Measurements from ENCODE around the gene ANKRD13A. TPM values are rescaled to one million over a fixed set of nuclear protein-coding genes. Genes with fewer than 3 reads are reported as not detected.

The ANKRD13A gene
- total and polyA plus RNA-seq, 2 of the 13 experiments (the other 11 are each of a cell fraction or from before 2014, with no cell fraction given) = 34.1 to 41.6 TPM

DNA sequence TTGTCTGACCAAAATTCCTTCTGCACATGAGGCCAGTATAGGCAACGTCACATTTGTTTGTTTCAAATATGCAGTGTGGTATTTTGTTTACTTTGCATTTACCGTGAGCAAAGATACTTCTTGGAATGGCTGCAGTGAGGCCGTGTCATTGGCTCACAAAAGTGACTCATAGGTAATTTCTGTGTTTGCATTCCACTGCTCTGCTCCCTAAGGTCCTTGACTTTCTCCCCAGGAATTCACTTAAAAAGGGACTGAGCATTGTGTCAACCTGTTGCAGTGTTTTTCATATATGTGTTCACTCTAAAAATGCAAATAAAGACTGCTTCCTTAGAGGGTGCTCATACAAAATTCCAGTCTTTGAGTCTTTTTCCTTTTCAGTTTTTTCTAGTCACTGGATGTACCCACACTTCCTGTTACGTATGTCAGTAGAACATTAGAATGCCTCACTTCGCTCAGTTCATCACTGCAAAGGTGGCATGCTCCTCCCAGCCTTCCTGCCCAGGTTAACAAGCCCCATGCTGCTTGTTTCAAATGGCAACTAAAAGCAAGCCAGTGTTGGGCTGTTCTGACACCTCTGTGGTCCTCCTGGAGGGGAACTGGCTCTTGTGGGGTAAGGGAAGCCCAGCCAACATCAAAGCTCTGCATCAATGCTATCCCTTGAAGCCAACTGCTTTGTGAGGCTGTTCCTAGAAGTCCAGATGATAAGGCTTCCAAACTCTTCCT is 40.0 kb downstream of the ANKRD13A start (continued):
- TF ChIP-seq HNF4A (CRISPR knock-in tag; IDR thresholded peaks at IDR 0.05) (peak; percentile 65), ZSCAN31 (CRISPR knock-in tag; IDR thresholded peaks at IDR 0.05; ENCODE audit: low read depth) (peak; percentile 79; the same call in 1 of the 2 replicates), ZKSCAN1 (IDR thresholded peaks at IDR 0.05; ENCODE audit: low read length) (no peak), MLX (CRISPR knock-in tag; IDR thresholded peaks at IDR 0.05) (no peak; the same call in none of the 2 replicates), ZFP36L1 (CRISPR knock-in tag; IDR thresholded peaks at IDR 0.05) (peak; percentile 87; the same call in 1 of the 2 replicates), FUBP1 (CRISPR knock-in tag; IDR thresholded peaks at IDR 0.05; ENCODE audit: borderline replicate concordance) (no peak), NKX3-1 (CRISPR knock-in tag; IDR thresholded peaks at IDR 0.05) (no peak), EEA1 (CRISPR knock-in tag; IDR thresholded peaks at IDR 0.05; ENCODE audit: borderline replicate concordance) (no peak), TEAD3 (CRISPR knock-in tag; optimal IDR thresholded peaks at IDR 0.05; ENCODE audit: borderline replicate concordance) (peak; percentile 99), ZNF652 (CRISPR knock-in tag; IDR thresholded peaks at IDR 0.05; ENCODE audit: borderline replicate concordance, low read depth) (no peak), ZKSCAN5 (CRISPR knock-in tag; IDR thresholded peaks at IDR 0.05) (no peak), ZNF766 (CRISPR knock-in tag; IDR thresholded peaks at IDR 0.05; ENCODE audit: borderline replicate concordance) (no peak), ZNF510 (CRISPR knock-in tag; IDR thresholded peaks at IDR 0.05; ENCODE audit: low read depth) (no peak), SIN3A (IDR thresholded peaks at IDR 0.05; ENCODE audit: borderline replicate concordance, low read depth, low read length) (no peak), ZNF777 (CRISPR knock-in tag; IDR thresholded peaks at IDR 0.05) (no peak), HNF4G (IDR thresholded peaks at IDR 0.05; ENCODE audit: borderline replicate concordance, low read depth, low read length) (peak; percentile 32; the same call in 1 of the 2 replicates), HNF4G (CRISPR knock-in tag; IDR thresholded peaks at IDR 0.05; ENCODE audit: borderline replicate concordance, low read depth) (no peak), ZNF772 (CRISPR knock-in tag; IDR thresholded peaks at IDR 0.05) (0 out of 2 replicates have a peak, but pooled peaks have one; percentile 5), ZNF382 (CRISPR knock-in tag; IDR thresholded peaks at IDR 0.05; ENCODE audit: borderline replicate concordance) (no peak), ZNF841 (CRISPR knock-in tag; IDR thresholded peaks at IDR 0.05; ENCODE audit: borderline replicate concordance) (no peak), NRL (CRISPR knock-in tag; IDR thresholded peaks at IDR 0.05; ENCODE audit: borderline replicate concordance) (no peak)
- TF ChIP-seq, protein P1, sequence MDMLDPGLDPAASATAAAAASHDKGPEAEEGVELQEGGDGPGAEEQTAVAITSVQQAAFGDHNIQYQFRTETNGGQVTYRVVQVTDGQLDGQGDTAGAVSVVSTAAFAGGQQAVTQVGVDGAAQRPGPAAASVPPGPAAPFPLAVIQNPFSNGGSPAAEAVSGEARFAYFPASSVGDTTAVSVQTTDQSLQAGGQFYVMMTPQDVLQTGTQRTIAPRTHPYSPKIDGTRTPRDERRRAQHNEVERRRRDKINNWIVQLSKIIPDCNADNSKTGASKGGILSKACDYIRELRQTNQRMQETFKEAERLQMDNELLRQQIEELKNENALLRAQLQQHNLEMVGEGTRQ (IDR thresholded peaks at IDR 0.05; ENCODE audit: low read depth, low read length) = no peak
- TF ChIP-seq, protein P1 (CRISPR knock-in tag; IDR thresholded peaks at IDR 0.05; ENCODE audit: borderline replicate concordance) = no peak
- TF ChIP-seq, protein P2, sequence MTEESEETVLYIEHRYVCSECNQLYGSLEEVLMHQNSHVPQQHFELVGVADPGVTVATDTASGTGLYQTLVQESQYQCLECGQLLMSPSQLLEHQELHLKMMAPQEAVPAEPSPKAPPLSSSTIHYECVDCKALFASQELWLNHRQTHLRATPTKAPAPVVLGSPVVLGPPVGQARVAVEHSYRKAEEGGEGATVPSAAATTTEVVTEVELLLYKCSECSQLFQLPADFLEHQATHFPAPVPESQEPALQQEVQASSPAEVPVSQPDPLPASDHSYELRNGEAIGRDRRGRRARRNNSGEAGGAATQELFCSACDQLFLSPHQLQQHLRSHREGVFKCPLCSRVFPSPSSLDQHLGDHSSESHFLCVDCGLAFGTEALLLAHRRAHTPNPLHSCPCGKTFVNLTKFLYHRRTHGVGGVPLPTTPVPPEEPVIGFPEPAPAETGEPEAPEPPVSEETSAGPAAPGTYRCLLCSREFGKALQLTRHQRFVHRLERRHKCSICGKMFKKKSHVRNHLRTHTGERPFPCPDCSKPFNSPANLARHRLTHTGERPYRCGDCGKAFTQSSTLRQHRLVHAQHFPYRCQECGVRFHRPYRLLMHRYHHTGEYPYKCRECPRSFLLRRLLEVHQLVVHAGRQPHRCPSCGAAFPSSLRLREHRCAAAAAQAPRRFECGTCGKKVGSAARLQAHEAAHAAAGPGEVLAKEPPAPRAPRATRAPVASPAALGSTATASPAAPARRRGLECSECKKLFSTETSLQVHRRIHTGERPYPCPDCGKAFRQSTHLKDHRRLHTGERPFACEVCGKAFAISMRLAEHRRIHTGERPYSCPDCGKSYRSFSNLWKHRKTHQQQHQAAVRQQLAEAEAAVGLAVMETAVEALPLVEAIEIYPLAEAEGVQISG (CRISPR knock-in tag; IDR thresholded peaks at IDR 0.05) = peak; percentile 57

All from HepG2 (cell line).